H9 (cell line): ENCODE measurements around the gene GTF2H4. TPM values are rescaled to one million over a fixed set of nuclear protein-coding genes. Genes with fewer than 3 reads are reported as not detected.

Experiments used
- DNase-seq: peaks from one replicate; pipeline ENCODE4 v3.0.0-alpha.2; 2017
- H2AFZ ChIP-seq: one replicate; pipeline ENCODE4 v1.6.1; 2013; ENCODE audit warnings: mild to moderate bottlenecking, low read length, control low read depth, moderate library complexity
- H2AK5ac ChIP-seq: 2 replicates; pipeline ENCODE4 v1.6.1; 2013; ENCODE audit warnings: low read length, control low read depth, mixed read lengths; ENCODE audit not compliant: insufficient read length
- H2BK120ac ChIP-seq: one replicate; pipeline ENCODE4 v1.6.1; 2013; ENCODE audit warnings: low read depth, mild to moderate bottlenecking, low read length, control low read depth, inconsistent platforms; ENCODE audit not compliant: poor library complexity, severe bottlenecking
- H2BK12ac ChIP-seq: 2 replicates; pipeline ENCODE4 v1.6.1; 2013; ENCODE audit warnings: low read length, control low read depth, mixed read lengths, low read depth; ENCODE audit not compliant: insufficient read length
- H2BK15ac ChIP-seq: 2 replicates; pipeline ENCODE4 v1.6.1; 2013; ENCODE audit warnings: low read depth, low read length, control low read depth
- H2BK20ac ChIP-seq: one replicate; pipeline ENCODE4 v1.6.1; 2013; ENCODE audit warnings: low read depth, mild to moderate bottlenecking, low read length, control low read depth, inconsistent platforms; ENCODE audit not compliant: poor library complexity, severe bottlenecking
- H2BK5ac ChIP-seq: 2 replicates; pipeline ENCODE4 v1.6.1; 2013; ENCODE audit warnings: low read length, control low read depth, mixed read lengths; ENCODE audit not compliant: insufficient read length
- H3K14ac ChIP-seq: 2 replicates; pipeline ENCODE4 v1.6.1; 2013; ENCODE audit warnings: low read length, control low read depth; ENCODE audit not compliant: insufficient read depth
- H3K18ac ChIP-seq: 2 replicates; pipeline ENCODE4 v1.6.1; 2013; ENCODE audit warnings: low read depth, mild to moderate bottlenecking, mixed read lengths, low read length, control low read depth; ENCODE audit not compliant: insufficient read length
- H3K23ac ChIP-seq: 2 replicates; pipeline ENCODE4 v1.6.1; 2013; ENCODE audit warnings: low read length, control low read depth, mixed read lengths, low read depth; ENCODE audit not compliant: insufficient read length
- H3K23me2 ChIP-seq: 2 replicates; pipeline ENCODE4 v1.6.1; 2013; ENCODE audit warnings: low read depth, mild to moderate bottlenecking, mixed read lengths, low read length, control low read depth; ENCODE audit not compliant: insufficient read length, poor library complexity, severe bottlenecking
- H3K27ac ChIP-seq: 2 replicates; pipeline ENCODE4 v1.5.1; 2013; ENCODE audit warnings: low read length, control low read depth, mixed read lengths, low read depth; ENCODE audit not compliant: insufficient read length
- H3K27me3 ChIP-seq: 2 replicates; pipeline ENCODE4 v1.6.1; 2013; ENCODE audit warnings: low read length, control low read depth, inconsistent platforms; ENCODE audit not compliant: insufficient read depth
- H3K4ac ChIP-seq: 2 replicates; pipeline ENCODE4 v1.6.1; 2013; ENCODE audit warnings: low read depth, mild to moderate bottlenecking, control low read depth, inconsistent platforms, low read length, moderate library complexity
- H3K4me1 ChIP-seq: 2 replicates; pipeline ENCODE4 v1.6.1; 2013; ENCODE audit warnings: low read length, control low read depth, inconsistent platforms; ENCODE audit not compliant: insufficient read depth
- H3K4me2 ChIP-seq: 2 replicates; pipeline ENCODE4 v1.6.1; 2013; ENCODE audit warnings: low read length, control low read depth, mixed read lengths; ENCODE audit not compliant: insufficient read length, insufficient read depth
- H3K56ac ChIP-seq: 2 replicates; pipeline ENCODE4 v1.6.1; 2013; ENCODE audit warnings: low read depth, mild to moderate bottlenecking, mixed read lengths, low read length, control low read depth; ENCODE audit not compliant: insufficient read length
- H3K79me1 ChIP-seq: 2 replicates; pipeline ENCODE4 v1.6.1; 2013; ENCODE audit warnings: low read depth, mild to moderate bottlenecking, moderate library complexity, low read length, control low read depth, inconsistent platforms; ENCODE audit not compliant: insufficient read depth, poor library complexity, severe bottlenecking
- H3K79me2 ChIP-seq: 2 replicates; pipeline ENCODE4 v1.6.1; 2013; ENCODE audit warnings: low read length, control low read depth, inconsistent platforms; ENCODE audit not compliant: insufficient read depth
- H3K9ac ChIP-seq: 2 replicates; pipeline ENCODE4 v1.6.1; 2013; ENCODE audit warnings: low read length, control low read depth, mixed read lengths; ENCODE audit not compliant: insufficient read length; ENCODE audit errors: extremely low read depth
- H3K9me3 ChIP-seq: one replicate; pipeline ENCODE4 v1.6.1; 2013; ENCODE audit warnings: low read depth, low read length, inconsistent platforms; ENCODE audit not compliant: control insufficient read depth
- H3T11ph ChIP-seq: one replicate; pipeline ENCODE4 v1.6.1; 2013; ENCODE audit warnings: mild to moderate bottlenecking, low read length, control low read depth, inconsistent platforms
- H4K20me1 ChIP-seq: one replicate; pipeline ENCODE4 v1.6.1; 2013; ENCODE audit not compliant: control insufficient read depth, insufficient read length, insufficient read depth
- H4K5ac ChIP-seq: 2 replicates; pipeline ENCODE4 v1.6.1; 2013; ENCODE audit warnings: low read depth, mild to moderate bottlenecking, mixed read lengths, low read length, control low read depth; ENCODE audit not compliant: insufficient read length
- H4K8ac ChIP-seq: replicated peaks from 2 replicates; pipeline ENCODE4 v1.6.1; 2013; ENCODE audit warnings: low read length, control low read depth, mixed read lengths, low read depth; ENCODE audit not compliant: insufficient read length
- H4K91ac ChIP-seq: 2 replicates; pipeline ENCODE4 v1.6.1; 2013; ENCODE audit warnings: low read depth, mild to moderate bottlenecking, moderate library complexity, mixed read lengths, low read length, control low read depth; ENCODE audit not compliant: insufficient read length
- H3K27ac Mint-ChIP-seq, 3 experiments: 2 replicates in 2 of 3; 3 replicates in 1 of 3; pipeline ENCODE4 v1.8.0; 2020 to 2021; ENCODE audit warnings: mixed read lengths in 3 of 3, mild to moderate bottlenecking in 1 of 3, moderate library complexity in 1 of 3
- H3K27me3 Mint-ChIP-seq: 2 replicates; pipeline ENCODE4 v1.8.0; 2021; ENCODE audit warnings: low read depth, mild to moderate bottlenecking, moderate library complexity, mixed read lengths
- H3K36me3 Mint-ChIP-seq, 3 experiments: 2 replicates in 2 of 3; 3 replicates in 1 of 3; pipeline ENCODE4 v1.8.0; 2020 to 2021; ENCODE audit warnings: low read depth in 3 of 3, mixed read lengths in 3 of 3; ENCODE audit not compliant: insufficient read depth in 1 of 3
- H3K4me1 Mint-ChIP-seq, 2 experiments: 2 replicates each; pipeline ENCODE4 v1.8.0; 2020; ENCODE audit warnings: mixed read lengths in 2 of 2
- H3K4me3 Mint-ChIP-seq, 2 experiments: 2 replicates in 1 of 2; 3 replicates in 1 of 2; pipeline ENCODE4 v1.8.0; 2020 to 2021; ENCODE audit warnings: mild to moderate bottlenecking in 2 of 2, mixed read lengths in 2 of 2, moderate library complexity in 1 of 2
- H3K9me3 Mint-ChIP-seq, 2 experiments: 2 replicates in 1 of 2; 3 replicates in 1 of 2; pipeline ENCODE4 v1.8.0; 2020; ENCODE audit warnings: mild to moderate bottlenecking in 2 of 2, mixed read lengths in 2 of 2, moderate library complexity in 1 of 2
- CTCF ChIP-seq: fragments of 200-600 bp; sonication (generic); conservative IDR thresholded peaks from 3 replicates; pipeline ENCODE4 v1.8.0; 2021; ENCODE audit warnings: antibody characterized with exemption, mild to moderate bottlenecking
- WGBS: extraction: QIAGEN DNeasy Blood & Tissue Kit; methylation state at CpG from one replicate; pipeline ENCODE4 v1.1.7; 2013; ENCODE audit warnings: missing lambda C conversion rate, low lambda C conversion rate, mixed read lengths; ENCODE audit not compliant: insufficient read length; ENCODE audit errors: extremely low coverage; 5-methylcytosine and 5-hydroxymethylcytosine counted together
- microRNA-seq: library from miRNA; unstranded; fragments of <30 nt; microRNA quantifications from one replicate; pipeline ENCODE4, GENCODE V29; 2020; ENCODE audit warnings: borderline microRNAs expressed
- total RNA-seq: library from RNA; stranded (reverse); gene quantifications from 2 replicates; pipeline ENCODE4 v1.2.1, GENCODE V29; 2021

The GTF2H4 gene
- total RNA-seq, 1 experiment from 2014 or later: 60.8 TPM

- no peaks in the 10 kb centered on the region for H3K9me3 ChIP-seq
- H3K9ac ChIP-seq: no peak overlapping the region
- no peak overlapping the region for H3K18ac ChIP-seq
- Mint-ChIP-seq H3K27ac (no peak overlapping the region), H3K36me3 (peaks cover 0 to 1% (median 0%) of the 10 kb centered on the region in 3 experiments; a peak in 1 of 7 replicates), H3K4me3 (no peak overlapping the region), H3K4me1 (peaks cover 4 to 14% of the 10 kb centered on the region in 2 experiments; a peak in 3 of 4 replicates), H3K27me3 (peaks cover 18% of the 10 kb centered on the region), H3K9me3 (peaks cover 0 to 3% of the 10 kb centered on the region in 2 experiments; a peak in 2 of 5 replicates)
- H3K27me3 ChIP-seq: no peaks in the 10 kb centered on the region
- H3K79me2 ChIP-seq: no peaks in the 10 kb centered on the region
- WGBS: no CpG with 5 or more reads among the region's 6 CpGs
- no peak overlapping the region for H3K14ac ChIP-seq
- no peaks in the 10 kb centered on the region for H3K4me1 ChIP-seq
- no peak overlapping the region for H4K91ac ChIP-seq
- H3K79me1 ChIP-seq: no peaks in the 10 kb centered on the region
- no peaks in the 10 kb centered on the region for H4K20me1 ChIP-seq
- no peak overlapping the region for H4K8ac ChIP-seq
- no peak overlapping the region for H2AK5ac ChIP-seq
- H2BK15ac ChIP-seq: no peak overlapping the region
- H3K56ac ChIP-seq: no peak overlapping the region
- no peak overlapping the region for H2AFZ ChIP-seq
- no peak overlapping the region for H4K5ac ChIP-seq
- no peak overlapping the region for H2BK5ac ChIP-seq
- DNase-seq: no peak
- no peak overlapping the region for H3T11ph ChIP-seq
- no peak overlapping the region for H2BK12ac ChIP-seq
- no peak overlapping the region for H3K4ac ChIP-seq
- no peak overlapping the region for H3K4me2 ChIP-seq
- H2BK120ac ChIP-seq: no peak overlapping the region
- no peaks in the 10 kb centered on the region for H3K23me2 ChIP-seq
- H3K27ac ChIP-seq: no peak overlapping the region
- no peak overlapping the region for H3K23ac ChIP-seq
- no peak for TF ChIP-seq CTCF
- H2BK20ac ChIP-seq: no peak overlapping the region
Observed at GRCh38 chr6:30963641-30964040, 55.6 kb downstream of the GTF2H4 start.

Small RNAs within 50 kb of the gene (microRNA-seq; reads per million reads assigned to microRNA genes)
- 0.35 reads per million for gene MIR4640

Other genes with a start within 250 kb of the GTF2H4 start
- gene DHX16, start 235.2 kb upstream of the GTF2H4 start, total RNA-seq: 34.5 and 34.8 TPM in 2 replicates
- 26.4 and 28.0 TPM in 2 replicates for gene PPP1R18, start 221.6 kb upstream of the GTF2H4 start, total RNA-seq
- 34.9 and 36.5 TPM in 2 replicates for gene NRM, start 217.2 kb upstream of the GTF2H4 start, total RNA-seq
- gene MDC1, start 190.9 kb upstream of the GTF2H4 start, total RNA-seq: 72.2 and 77.6 TPM in 2 replicates
- gene TUBB, start 187.9 kb upstream of the GTF2H4 start, total RNA-seq: 1,719 and 1,734 TPM in 2 replicates
- 107 and 111 TPM in 2 replicates for gene FLOT1, start 165.5 kb upstream of the GTF2H4 start, total RNA-seq
- 42.9 and 43.5 TPM in 2 replicates for gene IER3, start 163.7 kb upstream of the GTF2H4 start, total RNA-seq
- gene DDR1, start 23.7 kb upstream of the GTF2H4 start, total RNA-seq: 254 and 258 TPM in 2 replicates
- gene VARS2, start 6.0 kb downstream of the GTF2H4 start, total RNA-seq: 61.9 and 68.2 TPM in 2 replicates
- not detected in 2 replicates for gene SFTA2, start 24.0 kb downstream of the GTF2H4 start, total RNA-seq
- 0.15 and 0.20 TPM in 2 replicates for gene MUCL3, start 32.8 kb downstream of the GTF2H4 start, total RNA-seq
- not detected in 2 replicates for gene MUC21, start 75.5 kb downstream of the GTF2H4 start, total RNA-seq
- not detected in 2 replicates for gene MUC22, start 102.3 kb downstream of the GTF2H4 start, total RNA-seq
- not detected in 2 replicates for gene C6orf15, start 204.4 kb downstream of the GTF2H4 start, total RNA-seq
- 0.48 TPM in 2 replicates for gene PSORS1C1, start 206.6 kb downstream of the GTF2H4 start, total RNA-seq
- gene CDSN, start 212.2 kb downstream of the GTF2H4 start, total RNA-seq: not detected in 2 replicates
- 0.31 and 0.33 TPM in 2 replicates for gene PSORS1C2, start 230.9 kb downstream of the GTF2H4 start, total RNA-seq
- 42.7 and 45.5 TPM in 2 replicates for gene CCHCR1, start 249.6 kb downstream of the GTF2H4 start, total RNA-seq